ENCODE results near the gene SMARCAL1. TPM values are rescaled to one million over a fixed set of nuclear protein-coding genes. Genes with fewer than 3 reads are reported as not detected.

Gene SMARCAL1
- total RNA-seq, 1 donor from 2014 or later = 35.2 TPM

DNA sequence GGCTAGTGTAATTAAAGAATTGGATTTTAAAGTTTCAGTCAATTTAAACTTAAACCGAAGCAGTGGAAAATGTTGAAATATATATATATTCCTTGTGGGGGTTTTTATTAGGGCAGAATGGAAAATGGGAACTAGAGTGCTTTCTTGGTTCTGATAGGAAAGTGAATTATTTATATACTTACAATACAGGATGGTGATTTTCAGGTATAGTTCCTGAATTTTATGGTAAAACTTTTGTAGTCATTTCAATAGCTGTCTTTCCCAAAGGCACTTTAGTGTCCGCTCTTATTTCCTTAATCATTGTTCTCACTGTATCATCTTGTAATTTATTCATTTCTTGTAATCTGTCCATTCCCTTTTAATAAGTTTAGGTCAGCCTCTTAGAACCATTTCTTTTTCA lies 88.3 kb downstream of the SMARCAL1 start:
- peaks cover 58% of the 10 kb centered on the region for H3K36me3 ChIP-seq (ENCODE audit: insufficient read depth, low read length)
- Mint-ChIP-seq H3K36me3 (ENCODE audit: low read depth, unreplicated experiment) (peaks cover 41% of the 10 kb centered on the region), H3K4me3 (ENCODE audit: unreplicated experiment) (peak overlapping the region; percentile 94), H3K27me3 (ENCODE audit: low read depth, unreplicated experiment) (no peaks in the 10 kb centered on the region), H3K27ac (ENCODE audit: unreplicated experiment) (peak overlapping the region; percentile 73), H3K9me3 (ENCODE audit: unreplicated experiment) (no peaks in the 10 kb centered on the region), H3K4me1 (ENCODE audit: low read depth, unreplicated experiment) (peaks cover 47% of the 10 kb centered on the region)
- FAIRE-seq (no peak), DNase-seq (ENCODE audit: low read depth) (no peak)
- TF ChIP-seq EZH2 (IDR thresholded peaks at IDR 0.05; ENCODE audit: insufficient read depth, low read length) (no peak), CTCF (IDR thresholded peaks at IDR 0.05; ENCODE audit: insufficient read depth, low read depth, low read length) (no peak)
- H3K79me2 ChIP-seq (ENCODE audit: insufficient read depth, low read length) = peaks cover 68% of the 10 kb centered on the region
- H3K4me2 ChIP-seq (ENCODE audit: low read length) = peak overlapping the region; percentile 91
- no peaks in the 10 kb centered on the region for H3K9me3 ChIP-seq (ENCODE audit: insufficient read depth, low read depth, low read length)
- H3K4me3 ChIP-seq (ENCODE audit: insufficient read depth, low read depth, low read length) = peak overlapping the region; percentile 99
- H3K9ac ChIP-seq (ENCODE audit: low read length) = peak overlapping the region; percentile 99
- no peak overlapping the region for H3K27ac ChIP-seq (ENCODE audit: low read depth, low read length)
- no peaks in the 10 kb centered on the region for H3K27me3 ChIP-seq (ENCODE audit: insufficient read depth, low read length)
- H4K20me1 ChIP-seq (ENCODE audit: insufficient read depth, low read length) = peaks cover 68% of the 10 kb centered on the region
- H2AFZ ChIP-seq (ENCODE audit: low read depth, low read length) = no peak overlapping the region
- peaks cover 33% of the 10 kb centered on the region for H3K4me1 ChIP-seq (ENCODE audit: insufficient read depth, low read length)

GRCh38 chr2:216501854-216502253 lies 89.6 kb downstream of the SMARCAL1 start:
- no peaks in the 10 kb centered on the region for H3K9me3 ChIP-seq (ENCODE audit: insufficient read depth, low read depth, low read length)
- H3K4me2 ChIP-seq (ENCODE audit: low read length) = peak overlapping the region; percentile 91
- H4K20me1 ChIP-seq (ENCODE audit: insufficient read depth, low read length) = peaks cover 78% of the 10 kb centered on the region
- no peak for TF ChIP-seq EZH2 (IDR thresholded peaks at IDR 0.05; ENCODE audit: insufficient read depth, low read length)
- TF ChIP-seq CTCF (IDR thresholded peaks at IDR 0.05; ENCODE audit: insufficient read depth, low read depth, low read length) = no peak
- peaks cover 68% of the 10 kb centered on the region for H3K79me2 ChIP-seq (ENCODE audit: insufficient read depth, low read length)
- H3K27ac Mint-ChIP-seq (ENCODE audit: unreplicated experiment) = peak overlapping the region; percentile 51
- no peak for DNase-seq (ENCODE audit: low read depth)
- H3K27ac ChIP-seq (ENCODE audit: low read depth, low read length) = no peak overlapping the region
- H3K4me1 ChIP-seq (ENCODE audit: insufficient read depth, low read length) = peaks cover 26% of the 10 kb centered on the region
- no peaks in the 10 kb centered on the region for H3K27me3 ChIP-seq (ENCODE audit: insufficient read depth, low read length)
- no peaks in the 10 kb centered on the region for H3K9me3 Mint-ChIP-seq (ENCODE audit: unreplicated experiment)
- H3K4me3 Mint-ChIP-seq (ENCODE audit: unreplicated experiment) = peak overlapping the region; percentile 94
- H3K36me3 Mint-ChIP-seq (ENCODE audit: low read depth, unreplicated experiment) = peaks cover 45% of the 10 kb centered on the region
- H2AFZ ChIP-seq (ENCODE audit: low read depth, low read length) = no peak overlapping the region
- H3K36me3 ChIP-seq (ENCODE audit: insufficient read depth, low read length) = peaks cover 58% of the 10 kb centered on the region
- no peak for FAIRE-seq
- peaks cover 49% of the 10 kb centered on the region for H3K4me1 Mint-ChIP-seq (ENCODE audit: low read depth, unreplicated experiment)
- no peak overlapping the region for H3K9ac ChIP-seq (ENCODE audit: low read length)
- no peak overlapping the region for H3K4me3 ChIP-seq (ENCODE audit: insufficient read depth, low read depth, low read length)
- no peaks in the 10 kb centered on the region for H3K27me3 Mint-ChIP-seq (ENCODE audit: low read depth, unreplicated experiment)

GRCh38 chr2:216502381-216503158 lies 90.3 kb downstream of the SMARCAL1 start:
- Mint-ChIP-seq H3K4me1 (ENCODE audit: low read depth, unreplicated experiment) (peaks cover 47% of the 10 kb centered on the region), H3K27me3 (ENCODE audit: low read depth, unreplicated experiment) (no peaks in the 10 kb centered on the region), H3K36me3 (ENCODE audit: low read depth, unreplicated experiment) (peaks cover 45% of the 10 kb centered on the region), H3K27ac (ENCODE audit: unreplicated experiment) (peak overlapping the region; percentile 19), H3K9me3 (ENCODE audit: unreplicated experiment) (no peaks in the 10 kb centered on the region), H3K4me3 (ENCODE audit: unreplicated experiment) (peak overlapping the region; percentile 79)
- H2AFZ ChIP-seq (ENCODE audit: low read depth, low read length) = no peak overlapping the region
- DNase-seq (ENCODE audit: low read depth) (no peak), FAIRE-seq (no peak)
- H3K4me1 ChIP-seq (ENCODE audit: insufficient read depth, low read length) = peaks cover 26% of the 10 kb centered on the region
- no peaks in the 10 kb centered on the region for H3K9me3 ChIP-seq (ENCODE audit: insufficient read depth, low read depth, low read length)
- no peak overlapping the region for H3K27ac ChIP-seq (ENCODE audit: low read depth, low read length)
- TF ChIP-seq EZH2 (IDR thresholded peaks at IDR 0.05; ENCODE audit: insufficient read depth, low read length) = no peak
- no peak for TF ChIP-seq CTCF (IDR thresholded peaks at IDR 0.05; ENCODE audit: insufficient read depth, low read depth, low read length)
- peaks cover 58% of the 10 kb centered on the region for H3K36me3 ChIP-seq (ENCODE audit: insufficient read depth, low read length)
- H3K4me2 ChIP-seq (ENCODE audit: low read length) = peak overlapping the region; percentile 91
- H4K20me1 ChIP-seq (ENCODE audit: insufficient read depth, low read length) = peaks cover 79% of the 10 kb centered on the region
- H3K9ac ChIP-seq (ENCODE audit: low read length) = peak overlapping the region; percentile 13
- H3K27me3 ChIP-seq (ENCODE audit: insufficient read depth, low read length) = no peaks in the 10 kb centered on the region
- peaks cover 62% of the 10 kb centered on the region for H3K79me2 ChIP-seq (ENCODE audit: insufficient read depth, low read length)
- H3K4me3 ChIP-seq (ENCODE audit: insufficient read depth, low read depth, low read length) = no peak overlapping the region

Data from astrocyte (in vitro differentiated cells and primary cell).